A549 (cell line): ENCODE measurements around the gene FSTL4. TPM values are rescaled to one million over a fixed set of nuclear protein-coding genes. Genes with fewer than 3 reads are reported as not detected.

Experiments used
- ATAC-seq, 2 experiments: fragments of 200-7000 bp in 1 of 2; fragments of >200 bp in 1 of 2; cut with Nextera tagmentation in 1 of 2; cut with Tn5 transposase in 1 of 2; 3 replicates each; pipeline versions ENCODE4 v1.8.0 to v1.9.1; 2018 to 2020; ENCODE audit warnings: mild to moderate bottlenecking in 1 of 2, moderate library complexity in 1 of 2
- CTCF ChIA-PET: fragments of 300-600 bp; sonication (Branson Sonifier 250); formaldehyde crosslinking; extraction: SDS; loops from one replicate; lab custom pipeline; 2021; ENCODE audit warnings: antibody characterized with exemption, inconsistent platforms; lab: Yijun Ruan, JAX
- POLR2A ChIA-PET: fragments of 350-600 bp; formaldehyde crosslinking; extraction: SDS; loops from one replicate; lab custom pipeline; 2021; ENCODE audit warnings: antibody characterized with exemption, inconsistent platforms; lab: Yijun Ruan, JAX
- DNase-seq, 2 experiments: peaks; one replicate each; pipeline versions ENCODE4 v3.0.0 to v3.0.0-alpha.2; 2011 to 2016; ENCODE audit warnings: low read depth in 1 of 2, low spot score in 1 of 2
- FAIRE-seq: peaks from 2 replicates; lab custom pipeline; 2011; peaks lifted over from hg19 to GRCh38; lab: Jason Lieb, UNC
- H3K27ac ChIP-seq, 2 experiments: fragments of >200 bp; sonication (Bioruptor Twin); formaldehyde crosslinking; 3 replicates each; pipeline ENCODE4 v1.5.1; 2016 to 2017
- H3K4me1 ChIP-seq: fragments of >200 bp; sonication (Bioruptor Twin); formaldehyde crosslinking; 3 replicates; pipeline ENCODE4 v1.6.1; 2016
- H3K4me2 ChIP-seq: fragments of >200 bp; sonication (Bioruptor Twin); formaldehyde crosslinking; 3 replicates; pipeline ENCODE4 v1.6.1; 2016
- H3K4me3 ChIP-seq: fragments of >200 bp; sonication (Bioruptor Twin); formaldehyde crosslinking; 3 replicates; pipeline ENCODE4 v1.5.1; 2016
- H3K9me3 ChIP-seq: fragments of >200 bp; sonication (Bioruptor Twin); formaldehyde crosslinking; 3 replicates; pipeline ENCODE4 v1.6.1; 2016
- BHLHE40 ChIP-seq: IDR thresholded peaks from 2 replicates; pipeline ENCODE4 v1.6.1; 2012; ENCODE audit warnings: low read depth, low read length, inconsistent platforms
- CBX2 ChIP-seq: fragments of 200-600 bp; sonication (generic); IDR thresholded peaks from 2 replicates; pipeline ENCODE4 v1.6.1; 2016; ENCODE audit warnings: low read depth, mild to moderate bottlenecking, borderline replicate concordance
- CBX8 ChIP-seq: fragments of 200-600 bp; sonication (generic); IDR thresholded peaks from 2 replicates; pipeline ENCODE4 v1.6.1; 2016
- CHD4 ChIP-seq: fragments of 200-600 bp; sonication (generic); IDR thresholded peaks from 2 replicates; pipeline ENCODE4 v1.6.1; 2016; ENCODE audit warnings: antibody characterized with exemption, mild to moderate bottlenecking, borderline replicate concordance
- EP300 ChIP-seq, 2 experiments: fragments of >200 bp; sonication (Bioruptor Twin); formaldehyde crosslinking; IDR thresholded peaks; 2 replicates in 1 of 2; 3 replicates in 1 of 2; pipeline ENCODE4 v1.6.1; 2016 to 2017
- ESRRA ChIP-seq: fragments of 150-350 bp; IDR thresholded peaks from 2 replicates; pipeline ENCODE4 v1.6.1; 2014; ENCODE audit warnings: mild to moderate bottlenecking, low read length, borderline replicate concordance
- FOSB ChIP-seq: fragments of 250-450 bp; sonication (Bioruptor Pico); IDR thresholded peaks from 2 replicates; pipeline ENCODE4 v1.5.0; 2020; ENCODE audit warnings: mild to moderate bottlenecking, moderate library complexity
- FOXS1 ChIP-seq: fragments of 250-450 bp; sonication (Bioruptor Pico); IDR thresholded peaks from 2 replicates; pipeline ENCODE4 v1.5.0; 2020; ENCODE audit warnings: mild to moderate bottlenecking, moderate library complexity
- GATA3 ChIP-seq: IDR thresholded peaks from 2 replicates; pipeline ENCODE4 v1.6.1; 2012; ENCODE audit warnings: borderline replicate concordance
- HOXB13 ChIP-seq: fragments of 250-450 bp; sonication (Bioruptor Pico); IDR thresholded peaks from 2 replicates; pipeline ENCODE4 v1.5.0; 2020; ENCODE audit warnings: low read depth, mild to moderate bottlenecking, moderate library complexity
- HOXB5 ChIP-seq: fragments of 250-450 bp; sonication (Bioruptor Pico); IDR thresholded peaks from 2 replicates; pipeline ENCODE4 v1.5.0; 2020; ENCODE audit warnings: mild to moderate bottlenecking, moderate library complexity
- JUN ChIP-seq, 2 experiments: fragments of >200 bp; sonication (Bioruptor Twin); formaldehyde crosslinking; IDR thresholded peaks; 2 replicates in 1 of 2; 3 replicates in 1 of 2; pipeline ENCODE4 v1.6.1; 2016 to 2017
- KDM1A ChIP-seq: fragments of 200-600 bp; sonication (generic); IDR thresholded peaks from 2 replicates; pipeline ENCODE4 v1.6.1; 2016; ENCODE audit warnings: low read depth, mild to moderate bottlenecking
- KDM5A ChIP-seq: fragments of 200-600 bp; sonication (generic); IDR thresholded peaks from 2 replicates; pipeline ENCODE4 v1.6.1; 2016; ENCODE audit warnings: antibody characterized with exemption, mild to moderate bottlenecking
- MAFK ChIP-seq: fragments of 450-650 bp; IDR thresholded peaks from 2 replicates; pipeline ENCODE4 v1.6.1; 2014; ENCODE audit not compliant: partially characterized antibody
- MAZ ChIP-seq: fragments of 150-350 bp; IDR thresholded peaks from 2 replicates; pipeline ENCODE4 v1.6.1; 2014; ENCODE audit warnings: antibody characterized with exemption, low read depth, low read length, borderline replicate concordance
- MYC ChIP-seq: IDR thresholded peaks from 2 replicates; pipeline ENCODE4 v1.6.1; 2012; ENCODE audit warnings: mild to moderate bottlenecking, inconsistent platforms, low read length, improper control_type of control experiment, borderline replicate concordance
- NPAS2 ChIP-seq: fragments of 250-450 bp; sonication (Bioruptor Pico); IDR thresholded peaks from 2 replicates; pipeline ENCODE4 v1.8.0; 2022; ENCODE audit warnings: mild to moderate bottlenecking, moderate library complexity, borderline replicate concordance
- POLR2A ChIP-seq: IDR thresholded peaks from 2 replicates; pipeline ENCODE4 v1.6.1; 2012; ENCODE audit warnings: mild to moderate bottlenecking, low read length
- RAD21 ChIP-seq, 2 experiments: fragments of >200 bp in 1 of 2; sonication (Bioruptor Twin) in 1 of 2; formaldehyde crosslinking in 1 of 2; IDR thresholded peaks in 1 of 2; conservative IDR thresholded peaks in 1 of 2; 2 replicates in 1 of 2; 3 replicates in 1 of 2; pipeline ENCODE4 v1.6.1; 2012 to 2018; ENCODE audit warnings: inconsistent platforms in 1 of 2
- RARB ChIP-seq: fragments of 250-450 bp; sonication (Bioruptor Pico); IDR thresholded peaks from 2 replicates; pipeline ENCODE4 v1.8.0; 2021; ENCODE audit warnings: mild to moderate bottlenecking, moderate library complexity
- TFCP2L1 ChIP-seq: fragments of 250-450 bp; sonication (Bioruptor Pico); IDR thresholded peaks from 2 replicates; pipeline ENCODE4 v1.5.0; 2021; ENCODE audit warnings: mild to moderate bottlenecking
- ZFP36 ChIP-seq: fragments of 450-650 bp; IDR thresholded peaks from 2 replicates; pipeline ENCODE4 v1.6.1; 2014; ENCODE audit warnings: borderline replicate concordance; ENCODE audit not compliant: partially characterized antibody
- WGBS: methylation state at CpG from one replicate; pipeline ENCODE4 v1.1.6; 2017; ENCODE audit errors: missing lambda C conversion rate; 5-methylcytosine and 5-hydroxymethylcytosine counted together
- polyA plus RNA-seq, 4 experiments: library from polyadenylated mRNA; depleted of rRNA in 3 of 4; stranded (reverse); fragments of >200 nt; fragmentation: RNase III in 1 of 4; extraction: RNeasy Plus Mini Kit Qiagen cat#74134 plus additional on column Dnase treatment in 1 of 4; gene quantifications; 2 replicates in 3 of 4; 3 replicates in 1 of 4; pipeline ENCODE4 v1.2.3, GENCODE V29; 2011 to 2017
- TF ChIP-seq, protein P1 (sequence below): fragments of 250-450 bp; sonication (Bioruptor Pico); IDR thresholded peaks from 2 replicates; pipeline ENCODE4 v1.5.0; 2020; ENCODE audit warnings: low read depth, mild to moderate bottlenecking, moderate library complexity
- TF ChIP-seq, protein P2 (sequence below): fragments of 250-450 bp; sonication (Bioruptor Pico); IDR thresholded peaks from 2 replicates; pipeline ENCODE4 v1.5.0; 2021; ENCODE audit warnings: mild to moderate bottlenecking, moderate library complexity, borderline replicate concordance
- TF ChIP-seq, protein P3 (sequence below): fragments of >200 bp; sonication (Bioruptor Twin); formaldehyde crosslinking; IDR thresholded peaks from 3 replicates; pipeline ENCODE4 v1.5.1; 2016
- TF ChIP-seq, protein P4 (sequence below): IDR thresholded peaks from 2 replicates; pipeline ENCODE4 v1.6.1; 2012
- TF ChIP-seq, protein P5 (sequence below): fragments of 150-350 bp; IDR thresholded peaks from 2 replicates; pipeline ENCODE4 v1.6.1; 2014; ENCODE audit warnings: low read depth, mild to moderate bottlenecking, low read length

The FSTL4 gene
- polyA plus RNA-seq, 2 of the 4 experiments (the other 2 are of a cell fraction), result 1.6 to 1.8 TPM

DNA sequence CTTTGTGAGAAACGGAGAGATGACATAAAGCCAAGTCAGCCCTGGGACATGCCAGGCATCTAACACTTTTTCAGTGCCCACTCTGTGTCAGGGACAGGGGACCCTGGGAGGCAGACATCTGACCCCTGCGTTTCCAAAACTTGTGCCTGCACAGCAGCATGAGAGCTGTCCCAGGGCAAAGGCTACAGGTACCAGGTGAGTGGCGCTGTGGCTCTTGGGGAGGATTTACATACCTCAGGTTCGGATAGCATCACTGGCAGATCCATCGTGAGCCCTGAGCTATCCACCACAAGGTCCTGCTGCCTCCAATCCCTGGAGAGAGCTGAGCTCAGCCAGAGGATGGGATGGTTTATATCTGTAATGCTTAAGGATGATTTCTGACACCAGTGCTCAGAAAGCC is 52.4 kb downstream of the FSTL4 start:
- FAIRE-seq (no peak), ATAC-seq (no peak)
- TF ChIP-seq, protein P1, sequence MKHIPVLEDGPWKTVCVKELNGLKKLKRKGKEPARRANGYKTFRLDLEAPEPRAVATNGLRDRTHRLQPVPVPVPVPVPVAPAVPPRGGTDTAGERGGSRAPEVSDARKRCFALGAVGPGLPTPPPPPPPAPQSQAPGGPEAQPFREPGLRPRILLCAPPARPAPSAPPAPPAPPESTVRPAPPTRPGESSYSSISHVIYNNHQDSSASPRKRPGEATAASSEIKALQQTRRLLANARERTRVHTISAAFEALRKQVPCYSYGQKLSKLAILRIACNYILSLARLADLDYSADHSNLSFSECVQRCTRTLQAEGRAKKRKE (CRISPR knock-in tag), result no peak
- TF ChIP-seq CBX8, result no peak
- no peak for TF ChIP-seq GATA3
- TF ChIP-seq FOSB (CRISPR knock-in tag), result no peak
- TF ChIP-seq MAZ, result no peak
- TF ChIP-seq RAD21 (conservative IDR thresholded peaks at IDR 0.05 in 1 of 2, IDR thresholded peaks at IDR 0.05 in 1 of 2), result no peak
- no peak for TF ChIP-seq CHD4
- TF ChIP-seq, protein P2, sequence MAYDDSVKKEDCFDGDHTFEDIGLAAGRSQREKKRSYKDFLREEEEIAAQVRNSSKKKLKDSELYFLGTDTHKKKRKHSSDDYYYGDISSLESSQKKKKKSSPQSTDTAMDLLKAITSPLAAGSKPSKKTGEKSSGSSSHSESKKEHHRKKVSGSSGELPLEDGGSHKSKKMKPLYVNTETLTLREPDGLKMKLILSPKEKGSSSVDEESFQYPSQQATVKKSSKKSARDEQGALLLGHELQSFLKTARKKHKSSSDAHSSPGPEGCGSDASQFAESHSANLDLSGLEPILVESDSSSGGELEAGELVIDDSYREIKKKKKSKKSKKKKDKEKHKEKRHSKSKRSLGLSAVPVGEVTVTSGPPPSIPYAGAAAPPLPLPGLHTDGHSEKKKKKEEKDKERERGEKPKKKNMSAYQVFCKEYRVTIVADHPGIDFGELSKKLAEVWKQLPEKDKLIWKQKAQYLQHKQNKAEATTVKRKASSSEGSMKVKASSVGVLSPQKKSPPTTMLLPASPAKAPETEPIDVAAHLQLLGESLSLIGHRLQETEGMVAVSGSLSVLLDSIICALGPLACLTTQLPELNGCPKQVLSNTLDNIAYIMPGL (CRISPR knock-in tag), result no peak
- TF ChIP-seq POLR2A, result no peak
- no peak for TF ChIP-seq NPAS2
- TF ChIP-seq JUN (IDR thresholded peaks at IDR 0.05), result no peak
- no peak for TF ChIP-seq MAFK
- TF ChIP-seq ZFP36, result no peak
- TF ChIP-seq HOXB13 (CRISPR knock-in tag), result no peak
- no peak for TF ChIP-seq FOXS1
- TF ChIP-seq, all 56 proteins: peak for 0
- POLR2A ChIA-PET, result no interaction called here
- CTCF ChIA-PET, result interaction anchor here (0.6 to 1.9 kb wide), 4 partner anchors 11 to 82 kb away, joined by 3 to 4 read pairs (median 3); no protein-coding TSS in a partner anchor
- WGBS, result 41% methylated on average over 4 of the region's 5 CpGs
- H3K4me3 ChIP-seq, result no peak overlapping the region
- H3K4me1 ChIP-seq, result no peaks in the 10 kb centered on the region
- no peaks in the 10 kb centered on the region for H3K9me3 ChIP-seq
- no peak overlapping the region for H3K4me2 ChIP-seq
- H3K27ac ChIP-seq, result no peak overlapping the region
- DNase-seq, result no peak

DNA sequence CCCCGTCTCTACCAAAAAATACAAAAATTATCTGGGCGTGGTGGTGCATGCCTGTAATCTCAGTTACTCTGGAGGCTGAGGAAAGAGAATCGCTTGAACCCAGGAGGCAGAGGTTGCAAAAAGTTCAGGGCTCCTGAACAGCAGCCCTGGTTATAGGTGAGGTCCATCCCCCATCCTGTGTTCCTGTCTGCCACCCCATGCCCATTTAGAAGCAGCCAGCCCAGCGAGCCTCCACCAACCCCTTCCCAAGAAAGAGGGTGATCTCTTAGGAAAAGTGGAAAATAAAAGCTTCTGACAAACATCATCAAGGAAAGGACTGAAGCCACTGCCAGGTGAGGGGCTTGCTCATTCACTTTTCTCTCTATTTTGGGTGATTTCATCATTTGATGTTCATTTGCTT is 55.8 kb downstream of the FSTL4 start:
- no peak for ATAC-seq
- ChIA-PET CTCF (interaction anchor here (5.4 kb wide), 1 partner anchor 313 kb away, joined by 34 read pairs; no protein-coding TSS in a partner anchor), POLR2A (no interaction called here)
- 53% methylated on average over 4 of the region's 4 CpGs for WGBS
- DNase-seq, result no peak
- no peak for TF ChIP-seq NPAS2
- no peak for TF ChIP-seq RARB
- no peak for TF ChIP-seq ESRRA
- TF ChIP-seq HOXB5 (CRISPR knock-in tag), result no peak
- TF ChIP-seq ZFP36, result no peak
- no peak for TF ChIP-seq MYC
- TF ChIP-seq KDM1A, result no peak
- no peak for FAIRE-seq
- Histone ChIP-seq H3K27ac (no peak overlapping the region), H3K4me3 (no peak overlapping the region), H3K4me1 (no peaks in the 10 kb centered on the region), H3K9me3 (no peaks in the 10 kb centered on the region), H3K4me2 (no peak overlapping the region)

DNA sequence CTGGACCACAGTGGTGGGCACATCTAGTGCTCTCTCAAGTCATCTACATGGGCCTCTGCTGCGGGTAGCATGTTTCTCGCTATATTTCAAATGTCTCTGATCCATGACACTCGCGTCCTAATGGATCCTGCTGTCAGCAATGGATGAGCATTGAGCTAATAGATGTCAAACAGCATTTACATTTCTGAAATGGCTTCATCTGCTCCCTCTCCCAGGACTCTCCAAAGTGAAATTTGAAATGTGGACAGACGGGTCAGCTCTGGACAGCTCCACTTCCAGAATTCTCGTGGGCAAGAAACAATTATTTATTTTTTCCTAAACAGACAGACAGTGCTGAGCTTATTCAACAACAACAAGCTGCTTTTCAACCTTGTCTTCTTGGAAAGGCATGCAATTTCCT is 58.1 kb downstream of the FSTL4 start:
- Histone ChIP-seq H3K4me2 (no peak overlapping the region), H3K9me3 (no peaks in the 10 kb centered on the region), H3K27ac (no peak overlapping the region), H3K4me1 (no peaks in the 10 kb centered on the region), H3K4me3 (no peak overlapping the region)
- DNase-seq (no peak), FAIRE-seq (no peak), ATAC-seq (no peak)
- ChIA-PET CTCF (interaction anchor here (0.9 to 5.4 kb wide), 3 partner anchors 59 to 426 kb away, joined by 3 to 34 read pairs (median 4); no protein-coding TSS in a partner anchor), POLR2A (interaction anchor here (0.7 kb wide), 1 partner anchor 13 kb away, joined by 3 read pairs; no protein-coding TSS in a partner anchor)
- no peak for TF ChIP-seq TFCP2L1 (CRISPR knock-in tag)
- no peak for TF ChIP-seq MAFK
- TF ChIP-seq KDM5A, result no peak
- TF ChIP-seq, protein P3, sequence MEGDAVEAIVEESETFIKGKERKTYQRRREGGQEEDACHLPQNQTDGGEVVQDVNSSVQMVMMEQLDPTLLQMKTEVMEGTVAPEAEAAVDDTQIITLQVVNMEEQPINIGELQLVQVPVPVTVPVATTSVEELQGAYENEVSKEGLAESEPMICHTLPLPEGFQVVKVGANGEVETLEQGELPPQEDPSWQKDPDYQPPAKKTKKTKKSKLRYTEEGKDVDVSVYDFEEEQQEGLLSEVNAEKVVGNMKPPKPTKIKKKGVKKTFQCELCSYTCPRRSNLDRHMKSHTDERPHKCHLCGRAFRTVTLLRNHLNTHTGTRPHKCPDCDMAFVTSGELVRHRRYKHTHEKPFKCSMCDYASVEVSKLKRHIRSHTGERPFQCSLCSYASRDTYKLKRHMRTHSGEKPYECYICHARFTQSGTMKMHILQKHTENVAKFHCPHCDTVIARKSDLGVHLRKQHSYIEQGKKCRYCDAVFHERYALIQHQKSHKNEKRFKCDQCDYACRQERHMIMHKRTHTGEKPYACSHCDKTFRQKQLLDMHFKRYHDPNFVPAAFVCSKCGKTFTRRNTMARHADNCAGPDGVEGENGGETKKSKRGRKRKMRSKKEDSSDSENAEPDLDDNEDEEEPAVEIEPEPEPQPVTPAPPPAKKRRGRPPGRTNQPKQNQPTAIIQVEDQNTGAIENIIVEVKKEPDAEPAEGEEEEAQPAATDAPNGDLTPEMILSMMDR, result no peak
- no peak for TF ChIP-seq MAZ
- TF ChIP-seq BHLHE40, result no peak
- TF ChIP-seq, protein P4, sequence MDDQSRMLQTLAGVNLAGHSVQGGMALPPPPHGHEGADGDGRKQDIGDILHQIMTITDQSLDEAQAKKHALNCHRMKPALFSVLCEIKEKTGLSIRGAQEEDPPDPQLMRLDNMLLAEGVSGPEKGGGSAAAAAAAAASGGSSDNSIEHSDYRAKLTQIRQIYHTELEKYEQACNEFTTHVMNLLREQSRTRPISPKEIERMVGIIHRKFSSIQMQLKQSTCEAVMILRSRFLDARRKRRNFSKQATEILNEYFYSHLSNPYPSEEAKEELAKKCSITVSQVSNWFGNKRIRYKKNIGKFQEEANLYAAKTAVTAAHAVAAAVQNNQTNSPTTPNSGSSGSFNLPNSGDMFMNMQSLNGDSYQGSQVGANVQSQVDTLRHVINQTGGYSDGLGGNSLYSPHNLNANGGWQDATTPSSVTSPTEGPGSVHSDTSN, result no peak
- no peak for TF ChIP-seq CBX2
- TF ChIP-seq EP300 (IDR thresholded peaks at IDR 0.05), result no peak
- no peak for TF ChIP-seq NPAS2
- TF ChIP-seq, protein P5, sequence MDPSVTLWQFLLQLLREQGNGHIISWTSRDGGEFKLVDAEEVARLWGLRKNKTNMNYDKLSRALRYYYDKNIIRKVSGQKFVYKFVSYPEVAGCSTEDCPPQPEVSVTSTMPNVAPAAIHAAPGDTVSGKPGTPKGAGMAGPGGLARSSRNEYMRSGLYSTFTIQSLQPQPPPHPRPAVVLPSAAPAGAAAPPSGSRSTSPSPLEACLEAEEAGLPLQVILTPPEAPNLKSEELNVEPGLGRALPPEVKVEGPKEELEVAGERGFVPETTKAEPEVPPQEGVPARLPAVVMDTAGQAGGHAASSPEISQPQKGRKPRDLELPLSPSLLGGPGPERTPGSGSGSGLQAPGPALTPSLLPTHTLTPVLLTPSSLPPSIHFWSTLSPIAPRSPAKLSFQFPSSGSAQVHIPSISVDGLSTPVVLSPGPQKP, result no peak
- WGBS, result 53% methylated on average over 6 of the region's 6 CpGs
